Embryonic facial prominence (tissue), 1 donor: ENCODE measurements around the gene MEGF11.

Experiments used
- DNase-seq: peaks from one replicate; pipeline ENCODE4 v3.0.0-alpha.2; 2016; ENCODE audit errors: extremely low spot score

MEGF11 gene

GRCh38 chr15:66142285-66142684, 111.3 kb downstream of the MEGF11 start:
- no peak for DNase-seq

GRCh38 chr15:66139591-66140207, 113.9 kb downstream of the MEGF11 start:
- DNase-seq: no peak

- DNase-seq: no peak
Observed at GRCh38 chr15:66138892-66139590, 114.5 kb downstream of the MEGF11 start.

- no peak for DNase-seq
Observed at GRCh38 chr15:66138096-66138783, 115.3 kb downstream of the MEGF11 start.

- DNase-seq: no peak
Observed at GRCh38 chr15:66136948-66137347, 116.6 kb downstream of the MEGF11 start.

- no peak for DNase-seq
Observed at GRCh38 chr15:66135664-66136063, 117.9 kb downstream of the MEGF11 start.

- no peak for DNase-seq
Observed at GRCh38 chr15:66134284-66134683, 119.3 kb downstream of the MEGF11 start.

GRCh38 chr15:66133247-66133885, 120.2 kb downstream of the MEGF11 start:
- DNase-seq: no peak

GRCh38 chr15:66132251-66132816, 121.2 kb downstream of the MEGF11 start:
- DNase-seq: no peak

- no peak for DNase-seq
Observed at GRCh38 chr15:66131831-66132230, 121.7 kb downstream of the MEGF11 start.

- DNase-seq: no peak
Observed at GRCh38 chr15:66131200-66131599, 122.3 kb downstream of the MEGF11 start.

- DNase-seq: no peak
Observed at GRCh38 chr15:66130496-66131034, 123.0 kb downstream of the MEGF11 start.

GRCh38 chr15:66129586-66129985, 124.0 kb downstream of the MEGF11 start:
- DNase-seq: no peak

- no peak for DNase-seq
Observed at GRCh38 chr15:66128116-66128680, 125.4 kb downstream of the MEGF11 start.

GRCh38 chr15:66126456-66126855, 127.1 kb downstream of the MEGF11 start:
- DNase-seq: no peak

GRCh38 chr15:66126031-66126441, 127.5 kb downstream of the MEGF11 start:
- no peak for DNase-seq

- no peak for DNase-seq
Observed at GRCh38 chr15:66124651-66125050, 128.9 kb downstream of the MEGF11 start.

- DNase-seq: no peak
Observed at GRCh38 chr15:66123799-66124198, 129.8 kb downstream of the MEGF11 start.

- no peak for DNase-seq
Observed at GRCh38 chr15:66120422-66120821, 133.1 kb downstream of the MEGF11 start.

- DNase-seq: no peak
Observed at GRCh38 chr15:66117841-66118240, 135.7 kb downstream of the MEGF11 start.

GRCh38 chr15:66115568-66116206, 137.9 kb downstream of the MEGF11 start:
- no peak for DNase-seq
